Neural cell (in vitro differentiated cells): Measurements from ENCODE around the gene MEGF6. TPM values are rescaled to one million over a fixed set of nuclear protein-coding genes. Genes with fewer than 3 reads are reported as not detected.

ENCODE experiments used
- H2AFZ ChIP-seq: fragments of 200-600, 300-800 bp; sonication (generic), shearing (Covaris generic); 2 replicates; pipeline ENCODE4 v1.6.0; 2014; ENCODE audit warnings: low read depth, mild to moderate bottlenecking, antibody characterized with exemption, low read length, moderate library complexity
- H3F3A ChIP-seq: fragments of 200-600 bp; shearing (Covaris generic); 2 replicates; pipeline ENCODE4 v1.6.1; 2016; ENCODE audit warnings: mild to moderate bottlenecking, moderate library complexity, mixed read lengths, antibody characterized with exemption, low read length; ENCODE audit not compliant: insufficient read depth, poor library complexity, severe bottlenecking
- H3K27ac ChIP-seq: fragments of 200-600, 300-800 bp; sonication (generic), shearing (Covaris generic); 2 replicates; pipeline ENCODE4 v1.5.1; 2014; ENCODE audit warnings: mild to moderate bottlenecking, low read length, moderate library complexity
- H3K27me3 ChIP-seq: fragments of 300-800, 200-600 bp; sonication (generic), shearing (Covaris generic); 2 replicates; pipeline ENCODE4 v1.6.0; 2014; ENCODE audit warnings: mild to moderate bottlenecking, low read depth, low read length, moderate library complexity; ENCODE audit not compliant: insufficient read depth
- H3K36me3 ChIP-seq: fragments of 300-800, 200-600 bp; sonication (generic), shearing (Covaris generic); 2 replicates; pipeline ENCODE4 v1.5.1; 2014; ENCODE audit warnings: mild to moderate bottlenecking, antibody characterized with exemption, low read length, moderate library complexity; ENCODE audit not compliant: insufficient read depth
- H3K4me2 ChIP-seq: fragments of 300-800, 200-600 bp; sonication (generic), shearing (Covaris generic); 2 replicates; pipeline ENCODE4 v1.6.0; 2014; ENCODE audit warnings: mild to moderate bottlenecking, low read length
- H3K4me3 ChIP-seq: fragments of 300-800, 200-600 bp; sonication (generic), shearing (Covaris generic); 2 replicates; pipeline ENCODE4 v1.5.1; 2014; ENCODE audit warnings: mild to moderate bottlenecking, low read length, moderate library complexity
- H3K79me2 ChIP-seq: fragments of 200-600 bp; shearing (Covaris generic); replicated peaks from 2 replicates; pipeline ENCODE4 v1.6.0; 2014; ENCODE audit warnings: mild to moderate bottlenecking, low read length, moderate library complexity; ENCODE audit not compliant: insufficient read depth
- H3K9ac ChIP-seq: fragments of 300-800, 200-600 bp; sonication (generic), shearing (Covaris generic); 2 replicates; pipeline ENCODE4 v1.6.1; 2016; ENCODE audit warnings: mild to moderate bottlenecking, low read length, mixed read lengths
- H3K9me2 ChIP-seq: fragments of 200-600 bp; shearing (Covaris generic); 2 replicates; pipeline ENCODE4 v1.6.1; 2016; ENCODE audit warnings: mild to moderate bottlenecking, low read length, mixed read lengths; ENCODE audit not compliant: insufficient read depth
- H3K9me3 ChIP-seq: fragments of 200-600, 300-800 bp; sonication (generic), shearing (Covaris generic); 2 replicates; pipeline ENCODE4 v1.6.1; 2016; ENCODE audit warnings: mild to moderate bottlenecking, mixed run types, low read length, moderate library complexity, mixed read lengths
- H4K20me1 ChIP-seq: fragments of 200-600 bp; shearing (Covaris generic); 2 replicates; pipeline ENCODE4 v1.6.1; 2016; ENCODE audit warnings: mild to moderate bottlenecking, mixed run types; ENCODE audit not compliant: insufficient read depth
- CTCF ChIP-seq: fragments of 450-650 bp; IDR thresholded peaks from 2 replicates; pipeline ENCODE4 v1.5.1; 2014; ENCODE audit warnings: antibody characterized with exemption, mild to moderate bottlenecking, moderate library complexity; ENCODE audit not compliant: poor library complexity, severe bottlenecking
- EP300 ChIP-seq: fragments of 450-650 bp; conservative IDR thresholded peaks from 2 replicates; pipeline ENCODE4 v1.6.1; 2014; ENCODE audit warnings: antibody characterized with exemption, mild to moderate bottlenecking, moderate library complexity; ENCODE audit not compliant: poor library complexity, severe bottlenecking
- EZH2 ChIP-seq: fragments of 200-600, 300-800 bp; shearing (Covaris generic), sonication (generic); IDR thresholded peaks from 2 replicates; pipeline ENCODE4 v1.6.1; 2014; ENCODE audit warnings: antibody characterized with exemption, low read length, borderline replicate concordance, mild to moderate bottlenecking; ENCODE audit not compliant: insufficient read depth, poor library complexity, severe bottlenecking
- MXI1 ChIP-seq: fragments of 450-650 bp; conservative IDR thresholded peaks from 2 replicates; pipeline ENCODE4 v1.6.1; 2014; ENCODE audit warnings: antibody characterized with exemption, mild to moderate bottlenecking; ENCODE audit not compliant: poor library complexity, severe bottlenecking
- POLR2AphosphoS5 ChIP-seq: IDR thresholded peaks from 2 replicates; pipeline ENCODE4 v1.6.1; 2012
- RAD21 ChIP-seq: fragments of 450-650 bp; conservative IDR thresholded peaks from 2 replicates; pipeline ENCODE4 v1.6.1; 2014; ENCODE audit warnings: antibody characterized with exemption, mild to moderate bottlenecking, moderate library complexity
- SMC3 ChIP-seq: fragments of 450-650 bp; conservative IDR thresholded peaks from 2 replicates; pipeline ENCODE4 v1.6.1; 2014; ENCODE audit warnings: antibody characterized with exemption, mild to moderate bottlenecking, moderate library complexity; ENCODE audit not compliant: poor library complexity
- TAF1 ChIP-seq: IDR thresholded peaks from 2 replicates; pipeline ENCODE4 v1.6.1; 2012; ENCODE audit warnings: low read depth
- polyA plus RNA-seq: library from polyadenylated mRNA; depleted of rRNA; stranded (reverse); fragments of >200 nt; gene quantifications from 2 replicates; pipeline ENCODE4 v1.2.3, GENCODE V29; 2014
- TF ChIP-seq, protein P1 (sequence below): IDR thresholded peaks from 2 replicates; pipeline ENCODE4 v1.6.1; 2012; ENCODE audit warnings: borderline replicate concordance

Gene MEGF6
- polyA plus RNA-seq, 1 donor from 2014 or later, result 6.0 TPM

- H3F3A ChIP-seq, result no peaks in the 10 kb centered on the region
- H3K9ac ChIP-seq, result no peak overlapping the region
- H2AFZ ChIP-seq, result no peak overlapping the region
- no peak overlapping the region for H3K4me2 ChIP-seq
- no peaks in the 10 kb centered on the region for H3K27me3 ChIP-seq
- H3K36me3 ChIP-seq, result no peaks in the 10 kb centered on the region
- no peak for TF ChIP-seq RAD21
- TF ChIP-seq EP300, result no peak
- no peak for TF ChIP-seq POLR2AphosphoS5
- no peak for TF ChIP-seq MXI1
- TF ChIP-seq, protein P1, sequence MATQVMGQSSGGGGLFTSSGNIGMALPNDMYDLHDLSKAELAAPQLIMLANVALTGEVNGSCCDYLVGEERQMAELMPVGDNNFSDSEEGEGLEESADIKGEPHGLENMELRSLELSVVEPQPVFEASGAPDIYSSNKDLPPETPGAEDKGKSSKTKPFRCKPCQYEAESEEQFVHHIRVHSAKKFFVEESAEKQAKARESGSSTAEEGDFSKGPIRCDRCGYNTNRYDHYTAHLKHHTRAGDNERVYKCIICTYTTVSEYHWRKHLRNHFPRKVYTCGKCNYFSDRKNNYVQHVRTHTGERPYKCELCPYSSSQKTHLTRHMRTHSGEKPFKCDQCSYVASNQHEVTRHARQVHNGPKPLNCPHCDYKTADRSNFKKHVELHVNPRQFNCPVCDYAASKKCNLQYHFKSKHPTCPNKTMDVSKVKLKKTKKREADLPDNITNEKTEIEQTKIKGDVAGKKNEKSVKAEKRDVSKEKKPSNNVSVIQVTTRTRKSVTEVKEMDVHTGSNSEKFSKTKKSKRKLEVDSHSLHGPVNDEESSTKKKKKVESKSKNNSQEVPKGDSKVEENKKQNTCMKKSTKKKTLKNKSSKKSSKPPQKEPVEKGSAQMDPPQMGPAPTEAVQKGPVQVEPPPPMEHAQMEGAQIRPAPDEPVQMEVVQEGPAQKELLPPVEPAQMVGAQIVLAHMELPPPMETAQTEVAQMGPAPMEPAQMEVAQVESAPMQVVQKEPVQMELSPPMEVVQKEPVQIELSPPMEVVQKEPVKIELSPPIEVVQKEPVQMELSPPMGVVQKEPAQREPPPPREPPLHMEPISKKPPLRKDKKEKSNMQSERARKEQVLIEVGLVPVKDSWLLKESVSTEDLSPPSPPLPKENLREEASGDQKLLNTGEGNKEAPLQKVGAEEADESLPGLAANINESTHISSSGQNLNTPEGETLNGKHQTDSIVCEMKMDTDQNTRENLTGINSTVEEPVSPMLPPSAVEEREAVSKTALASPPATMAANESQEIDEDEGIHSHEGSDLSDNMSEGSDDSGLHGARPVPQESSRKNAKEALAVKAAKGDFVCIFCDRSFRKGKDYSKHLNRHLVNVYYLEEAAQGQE, result no peak
- no peaks in the 10 kb centered on the region for H3K9me2 ChIP-seq
- no peaks in the 10 kb centered on the region for H3K79me2 ChIP-seq
- no peaks in the 10 kb centered on the region for H3K9me3 ChIP-seq
- no peak overlapping the region for H3K4me3 ChIP-seq
- H3K27ac ChIP-seq, result no peak overlapping the region
- H4K20me1 ChIP-seq, result no peaks in the 10 kb centered on the region
Observed at GRCh38 chr1:3551711-3552110, 59.6 kb downstream of the MEGF6 start.

GRCh38 chr1:3551290-3551678, 60.0 kb downstream of the MEGF6 start:
- Histone ChIP-seq H3K4me2 (no peak overlapping the region), H3K27me3 (no peaks in the 10 kb centered on the region), H3K9ac (no peak overlapping the region), H3K4me3 (no peak overlapping the region), H3K36me3 (no peaks in the 10 kb centered on the region), H3F3A (no peaks in the 10 kb centered on the region), H3K9me3 (no peaks in the 10 kb centered on the region), H3K9me2 (no peaks in the 10 kb centered on the region), H4K20me1 (no peaks in the 10 kb centered on the region), H3K79me2 (no peaks in the 10 kb centered on the region), H3K27ac (no peak overlapping the region), H2AFZ (no peak overlapping the region)
- TF ChIP-seq SMC3 (no peak), EP300 (no peak), POLR2AphosphoS5 (no peak), EZH2 (no peak), TAF1 (no peak), MXI1 (no peak), CTCF (no peak), RAD21 (no peak)
- TF ChIP-seq, protein P1, result no peak
